Measurements from ENCODE around the gene MME.
A peak's percentile ranks its signal among the peaks of the same experiment; 100 is the strongest.

The MME gene

GRCh38 chr3:155079746-155080487 is at the start of gene MME:
TSS of gene MME (plus strand) at chr3:155080319. CDS start at chr3:155084168, 3,849 bp downstream.
- H3K36me3 Mint-ChIP-seq (ENCODE audit: low read depth) = no peaks in the 10 kb centered on the region
- H3K4me1 Mint-ChIP-seq = peaks cover 8% of the 10 kb centered on the region
- H3K27me3 Mint-ChIP-seq (ENCODE audit: low read depth) = peaks cover 73% of the 10 kb centered on the region
- TF ChIP-seq CTCF (IDR thresholded peaks at IDR 0.05; ENCODE audit: unreplicated experiment in 3 of 3) = no peak
- H3K27ac Mint-ChIP-seq = peak within 1 kb of the TSS; percentile 84 to 95 (median 93)
- H3K9me3 Mint-ChIP-seq = peaks cover 4% of the 10 kb centered on the region
- H3K4me3 Mint-ChIP-seq = peak within 1 kb of the TSS; percentile 85 to 95 (median 87)

GRCh38 chr3:155031186-155031585 is 48.9 kb upstream of the MME start:
- Mint-ChIP-seq H3K36me3 (ENCODE audit: low read depth) (no peaks in the 10 kb centered on the region), H3K9me3 (peaks cover 9% of the 10 kb centered on the region), H3K27me3 (ENCODE audit: low read depth) (no peaks in the 10 kb centered on the region), H3K27ac (no peak overlapping the region), H3K4me1 (peaks cover 7% of the 10 kb centered on the region), H3K4me3 (no peak overlapping the region)
- no peak for TF ChIP-seq CTCF (IDR thresholded peaks at IDR 0.05; ENCODE audit: unreplicated experiment in 3 of 3)

- Mint-ChIP-seq H3K9me3 (peaks cover 8% of the 10 kb centered on the region), H3K36me3 (ENCODE audit: low read depth) (no peaks in the 10 kb centered on the region), H3K4me3 (no peak overlapping the region), H3K4me1 (no peaks in the 10 kb centered on the region), H3K27me3 (ENCODE audit: low read depth) (no peaks in the 10 kb centered on the region), H3K27ac (peak overlapping the region in 1 of 3 experiments; percentile 56)
- TF ChIP-seq CTCF (IDR thresholded peaks at IDR 0.05; ENCODE audit: unreplicated experiment in 3 of 3) = no peak
These were observed 47.2 kb upstream of the MME start for GRCh38 chr3:155032918-155033317.

GRCh38 chr3:155034786-155035185 is 45.3 kb upstream of the MME start:
- no peaks in the 10 kb centered on the region for H3K27me3 Mint-ChIP-seq (ENCODE audit: low read depth)
- no peaks in the 10 kb centered on the region for H3K4me1 Mint-ChIP-seq
- no peak for TF ChIP-seq CTCF (IDR thresholded peaks at IDR 0.05; ENCODE audit: unreplicated experiment in 3 of 3)
- no peak overlapping the region for H3K27ac Mint-ChIP-seq
- H3K4me3 Mint-ChIP-seq = no peak overlapping the region
- H3K9me3 Mint-ChIP-seq = peaks cover 4% of the 10 kb centered on the region
- H3K36me3 Mint-ChIP-seq (ENCODE audit: low read depth) = no peaks in the 10 kb centered on the region

- no peak overlapping the region for H3K4me3 Mint-ChIP-seq
These were observed 44.6 kb upstream of the MME start for GRCh38 chr3:155035553-155035952.

More at GRCh38 chr3:155035553-155035952, 44.6 kb upstream of the MME start:
- TF ChIP-seq CTCF (IDR thresholded peaks at IDR 0.05; ENCODE audit: unreplicated experiment in 3 of 3) = no peak
- H3K27me3 Mint-ChIP-seq (ENCODE audit: low read depth) = no peaks in the 10 kb centered on the region
- H3K27ac Mint-ChIP-seq = no peak overlapping the region
- H3K9me3 Mint-ChIP-seq = peaks cover 3% of the 10 kb centered on the region
- no peaks in the 10 kb centered on the region for H3K4me1 Mint-ChIP-seq
- H3K36me3 Mint-ChIP-seq (ENCODE audit: low read depth) = no peaks in the 10 kb centered on the region
